SH-SY5Y (cell line): ENCODE measurements around the gene LINGO4.

Source experiments
- GATA2 ChIP-seq: IDR thresholded peaks from 2 replicates; pipeline ENCODE4 v1.6.1; 2011; ENCODE audit warnings: mild to moderate bottlenecking, low read depth, low read length
- GATA3 ChIP-seq: IDR thresholded peaks from 2 replicates; pipeline ENCODE4 v1.6.1; 2011; ENCODE audit warnings: low read depth, mild to moderate bottlenecking, low read length, moderate library complexity

Gene LINGO4

GRCh38 chr1:151805066-151805820 is at the start of gene LINGO4:
Gene LINGO4 (minus strand): TSS chr1:151805419. CDS start chr1:151802704, 2,715 bp downstream.
- TF ChIP-seq GATA3 (no peak), GATA2 (no peak)

- no peak for TF ChIP-seq GATA3
- TF ChIP-seq GATA2, result no peak
These were observed 49.4 kb upstream of the LINGO4 start for GRCh38 chr1:151854658-151855057.

- TF ChIP-seq GATA3 (no peak), GATA2 (no peak)
These were observed 48.3 kb upstream of the LINGO4 start, which contains the start of gene THEM5 for GRCh38 chr1:151853411-151853943. Gene THEM5 (minus strand): TSS chr1:151853712. CDS start chr1:151853565, 147 bp downstream.

GRCh38 chr1:151852733-151853132 is 47.5 kb upstream of the LINGO4 start:
- no peak for TF ChIP-seq GATA3
- TF ChIP-seq GATA2, result no peak

GRCh38 chr1:151851886-151852285 is 46.7 kb upstream of the LINGO4 start:
- TF ChIP-seq GATA3 (no peak), GATA2 (no peak)

GRCh38 chr1:151849871-151850270 is 44.7 kb upstream of the LINGO4 start:
- TF ChIP-seq GATA2 (no peak), GATA3 (no peak)

- no peak for TF ChIP-seq GATA3
- no peak for TF ChIP-seq GATA2
These were observed 43.9 kb upstream of the LINGO4 start for GRCh38 chr1:151849126-151849525.

- no peak for TF ChIP-seq GATA3
- no peak for TF ChIP-seq GATA2
These were observed 42.8 kb upstream of the LINGO4 start for GRCh38 chr1:151847867-151848596.

- TF ChIP-seq GATA2 (no peak), GATA3 (no peak)
These were observed 41.5 kb upstream of the LINGO4 start for GRCh38 chr1:151846686-151847237.

GRCh38 chr1:151846062-151846568 is 40.9 kb upstream of the LINGO4 start:
- TF ChIP-seq GATA3, result no peak
- TF ChIP-seq GATA2, result no peak

- TF ChIP-seq GATA2 (no peak), GATA3 (no peak)
These were observed 38.2 kb upstream of the LINGO4 start for GRCh38 chr1:151843398-151843797.

GRCh38 chr1:151841141-151841540 is 35.9 kb upstream of the LINGO4 start:
- TF ChIP-seq GATA2, result no peak
- TF ChIP-seq GATA3, result no peak

GRCh38 chr1:151840421-151840820 is 35.2 kb upstream of the LINGO4 start:
- TF ChIP-seq GATA3 (no peak), GATA2 (no peak)

- TF ChIP-seq GATA3 (no peak), GATA2 (no peak)
These were observed 34.5 kb upstream of the LINGO4 start, which contains the start of gene C2CD4D for GRCh38 chr1:151839457-151840403. Gene C2CD4D (minus strand): TSS chr1:151839820. CDS start chr1:151838989, 831 bp downstream.

GRCh38 chr1:151839082-151839412 is 33.8 kb upstream of the LINGO4 start:
- TF ChIP-seq GATA2, result no peak
- no peak for TF ChIP-seq GATA3
